Measurements from ENCODE around the gene PIGB. TPM values are rescaled to one million over a fixed set of nuclear protein-coding genes. Genes with fewer than 3 reads are reported as not detected.
"Not testable (repeated sequence)": the region's sequence is repeated elsewhere in the genome, so short reads cannot be mapped to it uniquely, and the experiment has no call there.

The PIGB gene
- polyA plus RNA-seq, 4 donors: 18.4 to 25.2 (median 20.1) TPM

GRCh38 chr15:55366981-55367380, 48.0 kb downstream of the PIGB start:
- no peak for DNase-seq (ENCODE audit: low read depth in 4 of 4, low spot score in 2 of 4)

- no peak for DNase-seq (ENCODE audit: low read depth in 4 of 4, low spot score in 2 of 4)
Observed at GRCh38 chr15:55372701-55373440, 53.8 kb downstream of the PIGB start.

DNA sequence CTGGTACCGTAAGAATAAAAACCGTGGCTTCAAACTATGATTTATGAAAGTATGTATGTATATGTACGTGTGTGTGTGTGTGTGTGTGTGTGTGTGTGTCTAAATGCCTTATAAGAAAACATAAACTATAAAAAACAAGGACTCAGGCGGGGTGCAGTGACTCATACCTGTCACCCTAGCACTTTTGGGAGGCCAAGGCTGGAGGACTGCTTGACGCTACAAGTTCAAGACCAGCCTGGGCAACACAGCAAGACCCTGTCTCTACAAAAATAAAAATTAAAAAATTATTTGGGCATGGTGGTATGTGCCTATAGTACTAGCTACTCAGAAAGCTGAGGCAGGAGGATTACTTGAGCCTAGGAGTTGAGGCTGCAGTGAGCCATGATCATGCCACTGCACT, 60.1 kb downstream of the PIGB start:
- no peak for DNase-seq (ENCODE audit: low read depth in 4 of 4, low spot score in 2 of 4)

DNA sequence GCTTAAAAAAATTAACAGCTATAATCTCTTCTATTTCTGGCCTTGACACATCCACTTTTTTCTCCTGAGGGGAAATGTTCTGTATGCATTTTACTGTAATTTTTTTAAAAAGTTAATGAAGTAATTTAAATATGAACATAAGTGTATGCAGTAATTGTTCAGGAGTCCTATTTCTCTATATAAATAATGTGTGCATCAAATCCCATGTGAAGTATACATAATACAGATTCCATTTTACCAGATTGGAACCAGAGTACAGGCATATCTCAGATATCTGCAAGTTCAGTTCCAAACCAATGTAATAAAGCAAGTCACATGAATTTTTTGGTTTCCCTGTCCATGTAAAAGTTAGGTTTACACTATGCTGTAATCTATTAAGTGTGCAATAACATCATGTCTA, 62.6 kb downstream of the PIGB start:
- DNase-seq (ENCODE audit: low read depth in 4 of 4, low spot score in 2 of 4): no peak

DNA sequence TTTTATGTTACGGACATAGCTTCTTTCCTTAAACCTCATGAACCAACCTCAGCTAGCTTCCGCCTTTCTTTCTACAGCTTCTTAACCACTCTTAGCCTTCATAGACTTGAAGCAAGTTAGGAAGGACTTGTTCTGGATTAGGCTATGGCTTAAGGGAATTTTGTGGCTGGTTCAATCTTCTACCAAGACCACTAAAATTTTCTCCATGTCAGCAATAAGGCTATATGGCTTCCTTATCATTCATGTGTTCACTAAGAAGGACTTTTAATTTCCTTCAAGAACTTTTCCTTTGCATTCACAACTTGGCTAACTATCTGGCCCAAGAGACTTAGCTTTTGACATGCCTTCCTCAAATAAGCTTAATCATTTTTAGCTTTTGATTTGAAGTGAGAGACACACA, 64.7 kb downstream of the PIGB start:
- no peak for DNase-seq (ENCODE audit: low read depth in 4 of 4, low spot score in 2 of 4)

DNA sequence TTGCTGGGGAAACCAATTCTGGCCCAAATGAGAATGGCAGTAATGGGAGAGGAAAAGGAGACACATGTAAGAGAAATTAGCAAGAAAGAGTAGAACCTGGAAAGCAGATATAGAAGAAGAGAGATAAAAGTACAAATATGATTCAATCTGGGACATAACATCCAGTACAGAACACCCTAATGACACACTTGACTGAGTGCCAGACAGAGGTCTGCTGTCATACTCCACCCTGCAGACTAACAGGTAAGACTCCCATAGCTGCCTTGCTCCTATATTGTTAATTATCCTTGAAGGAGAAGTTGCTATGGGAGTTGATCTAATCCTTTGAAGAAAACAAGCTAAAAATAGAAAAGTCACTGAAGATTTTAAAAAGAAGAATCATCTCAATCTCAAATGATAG, 68.0 kb downstream of the PIGB start:
- DNase-seq (ENCODE audit: low read depth in 4 of 4, low spot score in 2 of 4): no peak

DNA sequence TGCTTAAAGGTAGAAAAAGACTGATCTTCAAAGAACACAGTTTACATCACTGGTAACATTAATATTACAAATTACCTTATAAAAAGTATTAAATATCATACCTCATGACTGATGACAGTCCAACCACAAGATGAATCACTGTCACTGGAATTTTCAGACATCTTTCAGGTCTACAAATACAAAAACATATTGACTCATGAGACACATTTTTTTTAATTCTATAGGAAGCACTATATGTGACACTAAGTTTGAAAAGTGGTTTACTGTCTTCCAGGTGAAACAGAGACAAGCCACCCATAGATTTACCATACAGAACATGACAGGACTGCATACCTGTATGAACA, 70.2 kb downstream of the PIGB start:
- DNase-seq (ENCODE audit: low read depth in 4 of 4, low spot score in 2 of 4): no peak

DNA sequence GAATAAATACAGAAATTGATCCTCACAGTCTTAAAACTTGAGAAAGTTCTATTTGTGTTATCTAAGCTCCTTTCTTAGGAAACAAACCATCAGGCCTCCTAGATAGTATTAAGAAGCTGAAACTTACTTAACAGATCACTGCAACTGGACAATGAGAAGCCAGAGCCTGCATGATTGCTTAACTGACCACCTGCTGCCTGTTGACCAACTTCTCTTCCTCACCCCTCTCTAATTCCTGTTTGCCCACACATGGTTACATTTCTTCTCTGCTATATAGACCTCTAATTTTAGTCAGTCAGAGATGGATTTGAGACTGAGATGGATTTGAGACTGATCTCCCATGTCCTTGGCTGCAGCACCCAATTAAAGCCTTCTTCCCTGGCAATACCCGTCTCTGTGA, 75.7 kb downstream of the PIGB start:
- DNase-seq (ENCODE audit: low read depth in 4 of 4, low spot score in 2 of 4): no peak

- DNase-seq (ENCODE audit: low read depth in 4 of 4, low spot score in 2 of 4): no peak
Observed at GRCh38 chr15:55398243-55398642, 79.2 kb downstream of the PIGB start.

DNA sequence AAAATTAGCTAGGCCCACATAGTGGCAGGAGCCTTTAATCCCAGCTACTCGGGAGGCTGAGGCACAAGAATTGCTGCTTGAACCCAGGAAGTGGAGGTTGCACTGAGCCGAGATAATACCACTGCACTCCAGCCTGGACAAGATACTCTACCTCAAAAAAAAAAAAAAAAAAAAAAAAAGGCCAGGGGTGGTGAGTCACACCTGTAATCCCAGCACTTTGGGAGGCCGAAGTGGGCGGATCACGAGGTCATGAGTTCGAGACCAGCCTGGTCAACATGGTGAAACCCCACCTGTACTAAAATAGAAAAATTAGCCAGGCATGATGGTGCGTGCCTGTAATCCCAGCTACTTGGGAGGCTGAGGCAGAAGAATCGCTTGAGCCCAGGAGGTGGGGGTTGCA, 81.0 kb downstream of the PIGB start:
- DNase-seq (ENCODE audit: low read depth in 4 of 4, low spot score in 2 of 4): not testable (repeated sequence)

GRCh38 chr15:55401786-55402246, 82.8 kb downstream of the PIGB start:
- no peak for DNase-seq (ENCODE audit: low read depth in 4 of 4, low spot score in 2 of 4)

DNA sequence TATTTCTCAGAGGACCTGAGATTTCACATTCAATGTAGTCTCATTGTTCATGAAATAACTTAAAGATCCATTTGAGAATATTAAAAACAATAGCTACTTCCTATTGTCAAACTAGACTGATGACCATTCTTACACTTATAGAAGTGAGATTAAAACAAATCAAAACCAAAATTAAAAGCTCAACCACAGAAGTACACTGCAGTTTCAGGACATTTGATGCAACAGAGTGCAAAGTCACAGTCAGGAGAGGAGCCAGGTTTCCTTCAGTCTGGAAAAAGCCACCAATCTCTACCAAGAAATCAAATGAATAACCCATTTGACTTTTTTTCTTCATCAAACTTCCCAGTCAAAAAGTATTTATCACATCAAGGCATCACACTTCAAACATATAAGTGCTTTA, 83.7 kb downstream of the PIGB start:
- DNase-seq (ENCODE audit: low read depth in 4 of 4, low spot score in 2 of 4): no peak

- DNase-seq (ENCODE audit: low read depth in 4 of 4, low spot score in 2 of 4): no peak
Observed at GRCh38 chr15:55403531-55403930, 84.5 kb downstream of the PIGB start.

Other genes with a start within 250 kb of the PIGB start
- 100 to 1,000 TPM in 3 of 4 donors, 10 to 100 TPM in 1; 99.7 to 146 (median 134) TPM for gene RSL24D1, start 122.3 kb upstream of the PIGB start, polyA plus RNA-seq (ENCODE audit: insufficient read length in 4 of 4)
- gene RAB27A, start 29.4 kb upstream of the PIGB start, polyA plus RNA-seq (ENCODE audit: insufficient read length in 4 of 4): 10 to 100 TPM; 15.5 to 19.2 (median 18.2) TPM
- gene PIGBOS1, start 99 bp upstream of the PIGB start, polyA plus RNA-seq (ENCODE audit: insufficient read length in 4 of 4): 10 to 100 TPM; 15.7 to 17.3 (median 16.9) TPM
- 10 to 100 TPM; 45.6 to 61.4 (median 55.4) TPM for gene CCPG1, start 89.1 kb downstream of the PIGB start, polyA plus RNA-seq (ENCODE audit: insufficient read length in 4 of 4)
- 1 to 10 TPM; 5.9 to 7.7 (median 6.9) TPM for gene PIERCE2, start 89.3 kb downstream of the PIGB start, polyA plus RNA-seq (ENCODE audit: insufficient read length in 4 of 4)
- gene DNAAF4, start 189.0 kb downstream of the PIGB start, polyA plus RNA-seq (ENCODE audit: insufficient read length in 4 of 4): 10 to 100 TPM in 2 of 4 donors, 1 to 10 TPM in 2; 9.0 to 12.4 (median 10.7) TPM

Measured in left renal cortex interstitium (tissue), 4 donors.